ENCODE results near the gene SLC7A9. TPM values are rescaled to one million over a fixed set of nuclear protein-coding genes. Genes with fewer than 3 reads are reported as not detected.

SLC7A9 gene
- total RNA-seq, 1 donor from 2014 or later, result 0.32 TPM

DNA sequence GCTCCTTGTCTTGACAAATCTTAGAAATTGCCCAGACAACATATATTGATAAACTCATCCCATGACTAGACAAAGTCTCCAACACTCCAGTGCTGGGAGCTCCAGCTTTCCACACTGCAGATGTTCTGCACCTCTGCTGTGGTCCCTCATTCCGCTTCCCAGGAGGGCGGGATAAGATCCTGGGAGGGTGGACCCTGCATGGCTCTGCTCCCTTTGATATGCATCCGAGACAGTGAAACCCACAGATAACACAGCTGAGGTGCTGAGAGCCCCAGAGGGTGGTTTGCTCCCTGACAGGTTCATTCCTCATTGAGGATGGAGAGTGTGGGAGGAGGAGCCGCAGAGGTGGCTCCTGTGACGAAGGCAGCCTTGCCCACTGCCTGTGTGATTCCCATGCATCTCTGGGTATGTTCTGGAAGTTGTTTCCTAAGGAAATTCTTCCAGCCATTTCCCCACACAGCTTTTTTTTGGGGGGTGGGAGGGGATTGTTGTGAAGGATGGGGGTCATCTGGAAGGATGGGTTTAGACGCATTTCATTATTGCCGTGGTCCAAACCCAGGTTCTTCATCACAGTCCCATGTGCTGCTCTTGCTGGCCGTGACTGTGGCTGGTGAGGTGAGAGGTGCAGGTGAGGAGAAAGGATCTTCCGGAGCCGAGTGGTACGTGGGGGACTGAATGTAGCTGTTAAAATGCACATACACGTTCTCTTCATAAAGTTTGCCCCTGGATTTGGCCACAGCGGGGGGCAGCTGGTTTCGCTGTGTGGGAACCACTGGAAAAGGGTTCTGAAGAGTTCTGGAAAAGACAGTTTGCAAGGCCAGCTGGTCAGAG, 46.4 kb downstream of the SLC7A9 start:
- no peaks in the 10 kb centered on the region for H3K36me3 ChIP-seq
- TF ChIP-seq, protein P1, sequence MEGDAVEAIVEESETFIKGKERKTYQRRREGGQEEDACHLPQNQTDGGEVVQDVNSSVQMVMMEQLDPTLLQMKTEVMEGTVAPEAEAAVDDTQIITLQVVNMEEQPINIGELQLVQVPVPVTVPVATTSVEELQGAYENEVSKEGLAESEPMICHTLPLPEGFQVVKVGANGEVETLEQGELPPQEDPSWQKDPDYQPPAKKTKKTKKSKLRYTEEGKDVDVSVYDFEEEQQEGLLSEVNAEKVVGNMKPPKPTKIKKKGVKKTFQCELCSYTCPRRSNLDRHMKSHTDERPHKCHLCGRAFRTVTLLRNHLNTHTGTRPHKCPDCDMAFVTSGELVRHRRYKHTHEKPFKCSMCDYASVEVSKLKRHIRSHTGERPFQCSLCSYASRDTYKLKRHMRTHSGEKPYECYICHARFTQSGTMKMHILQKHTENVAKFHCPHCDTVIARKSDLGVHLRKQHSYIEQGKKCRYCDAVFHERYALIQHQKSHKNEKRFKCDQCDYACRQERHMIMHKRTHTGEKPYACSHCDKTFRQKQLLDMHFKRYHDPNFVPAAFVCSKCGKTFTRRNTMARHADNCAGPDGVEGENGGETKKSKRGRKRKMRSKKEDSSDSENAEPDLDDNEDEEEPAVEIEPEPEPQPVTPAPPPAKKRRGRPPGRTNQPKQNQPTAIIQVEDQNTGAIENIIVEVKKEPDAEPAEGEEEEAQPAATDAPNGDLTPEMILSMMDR (IDR thresholded peaks at IDR 0.05), result no peak
- no peaks in the 10 kb centered on the region for H3K4me1 ChIP-seq
- peaks cover 8% of the 10 kb centered on the region for H3K27me3 ChIP-seq (ENCODE audit: low read depth)
- no peak overlapping the region for H3K4me3 ChIP-seq
- intact Hi-C loops (cut with DNase I), result no loop called here
- DNase-seq (no peak), ATAC-seq (no peak)
- H3K9me3 ChIP-seq, result no peaks in the 10 kb centered on the region
- no peak overlapping the region for H3K27ac ChIP-seq

GRCh38 chr19:32819419-32820400, 49.9 kb downstream of the SLC7A9 start:
- no peak overlapping the region for H3K27ac ChIP-seq
- H3K36me3 ChIP-seq, result no peaks in the 10 kb centered on the region
- H3K27me3 ChIP-seq (ENCODE audit: low read depth), result peaks cover 8% of the 10 kb centered on the region
- DNase-seq (no peak), ATAC-seq (no peak)
- TF ChIP-seq, protein P1 (IDR thresholded peaks at IDR 0.05), result no peak
- intact Hi-C loops (cut with DNase I), result no loop called here
- no peaks in the 10 kb centered on the region for H3K4me1 ChIP-seq
- no peaks in the 10 kb centered on the region for H3K9me3 ChIP-seq
- H3K4me3 ChIP-seq, result no peak overlapping the region

- H3K4me3 ChIP-seq, result no peak overlapping the region
- H3K27ac ChIP-seq, result no peak overlapping the region
- H3K9me3 ChIP-seq, result no peaks in the 10 kb centered on the region
- peak in 1 of 2 donors; percentile 26 for ATAC-seq
- intact Hi-C loops (cut with DNase I), result no loop called here
- no peaks in the 10 kb centered on the region for H3K4me1 ChIP-seq
- TF ChIP-seq, protein P1 (IDR thresholded peaks at IDR 0.05), result no peak
- DNase-seq, result no peak
- H3K27me3 ChIP-seq (ENCODE audit: low read depth), result peaks cover 4% of the 10 kb centered on the region
- no peaks in the 10 kb centered on the region for H3K36me3 ChIP-seq
Measured at GRCh38 chr19:32818536-32818935, 51.0 kb downstream of the SLC7A9 start.

- DNase-seq, result no peak
- TF ChIP-seq, protein P1 (IDR thresholded peaks at IDR 0.05), result no peak
- intact Hi-C loops (cut with DNase I), result no loop called here
- no peak for ATAC-seq
- peaks cover 3% of the 10 kb centered on the region for H3K27me3 ChIP-seq (ENCODE audit: low read depth)
- H3K27ac ChIP-seq, result no peak overlapping the region
- H3K4me3 ChIP-seq, result no peak overlapping the region
- no peaks in the 10 kb centered on the region for H3K4me1 ChIP-seq
- H3K36me3 ChIP-seq, result no peaks in the 10 kb centered on the region
- H3K9me3 ChIP-seq, result no peaks in the 10 kb centered on the region
Measured at GRCh38 chr19:32817569-32818476, 51.7 kb downstream of the SLC7A9 start.

All from lower lobe of right lung (tissue), 2 donors.